ENCODE data around the gene ZFP36L1.

Gene ZFP36L1

DNA sequence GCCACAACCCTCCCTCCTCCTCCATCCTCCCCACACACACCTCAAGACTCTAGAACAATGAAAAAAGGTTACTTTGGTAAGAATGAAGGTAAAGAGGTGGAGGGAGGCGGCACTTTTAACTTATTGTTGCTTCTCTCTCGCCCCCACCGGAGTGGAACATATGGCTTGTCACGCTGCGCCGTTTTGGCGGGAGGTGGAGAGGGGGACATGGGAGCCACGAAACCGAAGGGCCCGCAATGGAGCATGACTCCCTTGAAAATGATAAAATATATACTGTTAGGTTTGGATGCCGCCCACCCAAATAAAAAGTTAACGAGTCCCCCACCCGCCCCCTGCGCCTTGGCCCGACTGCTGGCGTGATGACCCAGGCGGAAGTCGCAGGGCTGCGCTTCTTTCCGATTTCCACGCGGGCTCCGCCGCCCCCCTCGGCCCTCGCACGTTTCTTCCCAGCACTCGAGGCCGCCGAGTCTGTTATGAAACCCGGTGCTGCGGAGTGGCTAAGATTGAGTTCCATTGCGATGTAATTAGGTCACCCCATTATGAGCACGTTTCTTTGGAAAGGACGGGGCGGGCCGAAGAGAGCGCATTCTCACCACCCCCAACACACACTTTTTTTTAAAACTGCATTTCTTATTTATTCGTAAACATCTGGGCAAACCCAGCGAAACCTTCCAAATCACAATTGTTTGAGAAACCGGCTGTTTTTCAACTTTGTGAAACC, 1.4 kb upstream of the ZFP36L1 start:
- Histone ChIP-seq H3K9ac (ENCODE audit: low read depth, low read length) (peak overlapping the region; percentile 97), H3K9me3 (replicated peaks; ENCODE audit: low read length) (no peaks in the 10 kb centered on the region), H3K27me3 (ENCODE audit: control insufficient read depth, insufficient read depth, low read length) (no peaks in the 10 kb centered on the region), H3K4me3 (ENCODE audit: low read length) (peak overlapping the region; percentile 99), H3K4me2 (ENCODE audit: low read length) (peak overlapping the region; percentile 91), H3K36me3 (ENCODE audit: insufficient read depth, low read length) (peaks cover 35% of the 10 kb centered on the region), H3K4me1 (ENCODE audit: control insufficient read depth, insufficient read depth, low read length) (peaks cover 16% of the 10 kb centered on the region)

- Histone ChIP-seq H3K4me3 (ENCODE audit: low read length) (peak overlapping the region; percentile 99), H3K9me3 (replicated peaks; ENCODE audit: low read length) (no peaks in the 10 kb centered on the region), H3K36me3 (ENCODE audit: insufficient read depth, low read length) (peaks cover 39% of the 10 kb centered on the region), H3K4me1 (ENCODE audit: control insufficient read depth, insufficient read depth, low read length) (peaks cover 16% of the 10 kb centered on the region), H3K27me3 (ENCODE audit: control insufficient read depth, insufficient read depth, low read length) (no peaks in the 10 kb centered on the region), H3K9ac (ENCODE audit: low read depth, low read length) (peak overlapping the region; percentile 97), H3K4me2 (ENCODE audit: low read length) (peak overlapping the region; percentile 91)
Observed at GRCh38 chr14:68793734-68794129, 865 bp upstream of the ZFP36L1 start.

GRCh38 chr14:68792678-68792978, 239 bp downstream of the ZFP36L1 start:
- Histone ChIP-seq H3K9ac (ENCODE audit: low read depth, low read length) (peak overlapping the region; percentile 97), H3K4me1 (ENCODE audit: control insufficient read depth, insufficient read depth, low read length) (peaks cover 19% of the 10 kb centered on the region), H3K27me3 (ENCODE audit: control insufficient read depth, insufficient read depth, low read length) (no peaks in the 10 kb centered on the region), H3K4me3 (ENCODE audit: low read length) (peak overlapping the region; percentile 99), H3K36me3 (ENCODE audit: insufficient read depth, low read length) (peaks cover 49% of the 10 kb centered on the region), H3K9me3 (replicated peaks; ENCODE audit: low read length) (no peaks in the 10 kb centered on the region), H3K4me2 (ENCODE audit: low read length) (peak overlapping the region; percentile 97)

- Histone ChIP-seq H3K9ac (ENCODE audit: low read depth, low read length) (peak overlapping the region; percentile 97), H3K4me3 (ENCODE audit: low read length) (peak overlapping the region; percentile 99), H3K4me1 (ENCODE audit: control insufficient read depth, insufficient read depth, low read length) (peaks cover 24% of the 10 kb centered on the region), H3K27me3 (ENCODE audit: control insufficient read depth, insufficient read depth, low read length) (no peaks in the 10 kb centered on the region), H3K9me3 (replicated peaks; ENCODE audit: low read length) (no peaks in the 10 kb centered on the region), H3K36me3 (ENCODE audit: insufficient read depth, low read length) (peaks cover 54% of the 10 kb centered on the region), H3K4me2 (ENCODE audit: low read length) (peak overlapping the region; percentile 97)
Observed at GRCh38 chr14:68791902-68792677, 777 bp downstream of the ZFP36L1 start.

DNA sequence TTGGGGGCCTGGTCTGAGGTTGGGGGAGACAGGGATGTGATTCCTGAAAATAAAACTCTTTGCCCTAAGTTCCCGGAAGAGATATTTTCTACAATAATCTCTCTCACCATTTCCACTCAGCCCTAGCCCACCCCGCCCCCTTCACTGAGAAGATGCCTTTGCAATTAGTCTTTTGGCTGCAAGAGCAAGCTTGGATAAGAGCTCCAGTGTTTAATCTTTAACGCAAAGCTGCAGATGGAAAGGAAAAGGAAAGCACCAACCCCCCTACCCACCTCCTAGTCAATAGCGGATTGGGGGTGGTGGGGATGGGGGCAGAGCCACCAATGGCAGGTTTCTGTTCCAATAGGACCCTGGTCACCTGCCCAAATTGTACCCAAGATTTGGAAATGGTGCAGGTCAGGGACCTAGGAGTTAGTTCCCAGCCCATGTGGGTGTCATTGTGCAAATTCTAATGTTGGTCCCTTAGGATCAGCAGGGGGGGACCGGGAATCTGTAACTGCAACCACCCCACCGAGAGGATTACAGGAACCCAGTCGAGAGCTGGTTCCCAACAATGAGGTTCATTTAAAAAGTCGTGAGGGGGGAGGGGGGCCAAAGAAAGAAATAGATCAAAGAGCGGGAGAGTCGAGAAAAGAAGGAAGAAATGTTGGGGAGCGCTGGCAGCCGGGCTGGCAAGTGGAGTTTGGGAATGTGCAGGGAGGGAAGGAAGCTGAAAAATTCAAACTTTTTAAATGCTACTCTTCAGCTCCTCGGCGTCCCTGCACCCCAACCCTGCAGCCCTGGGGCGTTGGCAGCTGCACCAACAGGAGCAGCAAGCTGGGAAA, 1.6 kb downstream of the ZFP36L1 start:
- H3K4me2 ChIP-seq (ENCODE audit: low read length), result peak overlapping the region; percentile 97
- peak overlapping the region; percentile 97 for H3K9ac ChIP-seq (ENCODE audit: low read depth, low read length)
- H3K36me3 ChIP-seq (ENCODE audit: insufficient read depth, low read length), result peaks cover 57% of the 10 kb centered on the region
- no peaks in the 10 kb centered on the region for H3K9me3 ChIP-seq (replicated peaks; ENCODE audit: low read length)
- peak overlapping the region; percentile 99 for H3K4me3 ChIP-seq (ENCODE audit: low read length)
- no peaks in the 10 kb centered on the region for H3K27me3 ChIP-seq (ENCODE audit: control insufficient read depth, insufficient read depth, low read length)
- peaks cover 29% of the 10 kb centered on the region for H3K4me1 ChIP-seq (ENCODE audit: control insufficient read depth, insufficient read depth, low read length)

- H3K4me1 ChIP-seq (ENCODE audit: control insufficient read depth, insufficient read depth, low read length), result peaks cover 32% of the 10 kb centered on the region
- no peaks in the 10 kb centered on the region for H3K9me3 ChIP-seq (replicated peaks; ENCODE audit: low read length)
- peak overlapping the region; percentile 97 for H3K4me2 ChIP-seq (ENCODE audit: low read length)
- no peaks in the 10 kb centered on the region for H3K27me3 ChIP-seq (ENCODE audit: control insufficient read depth, insufficient read depth, low read length)
- peaks cover 57% of the 10 kb centered on the region for H3K36me3 ChIP-seq (ENCODE audit: insufficient read depth, low read length)
- H3K9ac ChIP-seq (ENCODE audit: low read depth, low read length), result peak overlapping the region; percentile 97
- peak overlapping the region; percentile 99 for H3K4me3 ChIP-seq (ENCODE audit: low read length)
Observed at GRCh38 chr14:68790644-68791077, 2.2 kb downstream of the ZFP36L1 start.

DNA sequence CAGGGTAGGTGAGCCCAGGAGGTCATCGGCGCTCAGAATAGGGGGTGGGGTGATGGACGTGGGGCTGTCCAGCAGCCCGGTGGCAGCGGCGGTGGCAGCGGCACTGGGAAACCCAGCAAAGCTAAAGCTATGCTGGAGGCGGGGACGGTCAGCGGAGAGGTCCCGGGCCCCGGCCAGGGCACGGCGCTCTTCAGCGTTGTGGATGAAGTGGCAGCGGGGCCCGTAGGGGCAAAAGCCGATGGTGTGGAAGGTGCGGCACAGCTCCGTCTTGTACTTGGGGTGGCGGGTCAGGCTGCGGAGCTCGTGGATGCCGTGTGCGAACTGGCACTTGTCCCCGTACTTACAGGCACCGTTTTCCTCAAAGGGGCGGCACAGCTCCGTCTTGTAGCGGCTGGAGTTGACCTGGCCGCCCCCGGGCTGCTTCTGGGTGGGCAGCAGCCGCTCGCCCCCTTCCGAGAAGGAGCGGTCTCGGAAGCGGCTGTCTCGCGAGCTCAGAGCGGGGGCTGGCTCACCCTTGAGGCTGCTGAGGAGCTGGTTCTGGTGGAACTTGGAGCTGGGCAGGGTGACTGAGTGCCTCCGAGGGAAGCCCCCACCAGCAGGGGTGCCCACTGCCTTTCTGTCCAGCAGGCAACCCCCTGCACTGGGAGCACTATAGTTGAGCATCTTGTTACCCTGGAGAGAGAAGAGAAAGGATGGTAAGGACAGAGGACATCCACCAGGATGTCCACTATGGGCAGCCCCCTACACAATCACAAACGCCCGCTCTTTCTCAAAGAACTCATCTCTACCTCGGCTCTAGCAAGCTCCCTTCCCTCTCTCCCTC, 2.8 kb downstream of the ZFP36L1 start:
- peak overlapping the region; percentile 97 for H3K4me2 ChIP-seq (ENCODE audit: low read length)

DNA sequence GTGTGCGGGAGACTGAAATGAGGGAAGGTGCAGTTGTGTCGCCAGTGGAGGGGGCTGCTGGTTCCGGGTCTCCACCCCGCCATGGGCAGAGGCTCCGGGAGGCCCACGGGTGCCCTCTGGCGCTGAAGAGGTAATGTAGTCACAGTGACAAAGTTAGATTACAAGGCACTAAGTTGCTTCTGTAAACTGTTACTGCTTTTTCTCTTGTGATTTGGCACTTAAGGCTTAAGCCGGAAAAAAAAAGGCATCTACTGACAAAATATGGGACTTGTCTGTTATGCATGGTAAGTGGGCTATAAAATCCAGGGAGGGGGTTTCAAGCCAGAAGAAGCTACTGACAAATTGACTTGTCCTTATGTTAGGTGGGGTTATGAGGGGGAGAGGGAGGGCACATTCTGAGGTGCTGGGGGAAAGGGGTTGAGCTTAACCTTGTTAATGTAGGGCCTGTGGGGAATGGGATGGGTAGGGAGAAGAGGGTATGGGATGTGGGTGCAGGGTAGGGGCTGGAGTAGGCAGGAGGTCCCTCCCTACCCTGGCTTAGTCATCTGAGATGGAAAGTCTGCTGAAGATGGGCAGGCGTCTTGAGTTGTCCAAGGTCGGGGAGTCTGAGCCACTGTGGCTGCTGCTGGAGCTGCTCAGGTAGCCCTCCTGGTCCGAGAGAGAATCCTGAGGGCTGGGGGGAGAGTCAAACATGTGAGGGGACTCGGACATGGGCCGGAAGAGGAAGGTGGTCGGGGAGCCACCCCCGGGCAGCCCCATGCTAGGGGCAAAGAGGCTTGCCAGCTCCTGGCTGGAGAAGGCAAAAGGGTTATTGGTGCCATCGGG, 3.7 kb downstream of the ZFP36L1 start:
- peaks cover 57% of the 10 kb centered on the region for H3K36me3 ChIP-seq (ENCODE audit: insufficient read depth, low read length)
- H3K9ac ChIP-seq (ENCODE audit: low read depth, low read length), result peak overlapping the region; percentile 97
- H3K4me2 ChIP-seq (ENCODE audit: low read length), result peak overlapping the region; percentile 97
- H3K4me1 ChIP-seq (ENCODE audit: control insufficient read depth, insufficient read depth, low read length), result peaks cover 42% of the 10 kb centered on the region
- H3K27me3 ChIP-seq (ENCODE audit: control insufficient read depth, insufficient read depth, low read length), result no peaks in the 10 kb centered on the region
- peak overlapping the region; percentile 99 for H3K4me3 ChIP-seq (ENCODE audit: low read length)
- H3K9me3 ChIP-seq (replicated peaks; ENCODE audit: low read length), result no peaks in the 10 kb centered on the region

More for the DNA sequence above, 2.8 kb downstream of the ZFP36L1 start:
- Histone ChIP-seq H3K27me3 (ENCODE audit: control insufficient read depth, insufficient read depth, low read length) (no peaks in the 10 kb centered on the region), H3K9me3 (replicated peaks; ENCODE audit: low read length) (no peaks in the 10 kb centered on the region), H3K36me3 (ENCODE audit: insufficient read depth, low read length) (peaks cover 57% of the 10 kb centered on the region), H3K9ac (ENCODE audit: low read depth, low read length) (peak overlapping the region; percentile 97), H3K4me1 (ENCODE audit: control insufficient read depth, insufficient read depth, low read length) (peaks cover 38% of the 10 kb centered on the region), H3K4me3 (ENCODE audit: low read length) (peak overlapping the region; percentile 99)

GRCh38 chr14:68788275-68788995, 4.4 kb downstream of the ZFP36L1 start:
- H3K4me1 ChIP-seq (ENCODE audit: control insufficient read depth, insufficient read depth, low read length), result peaks cover 40% of the 10 kb centered on the region
- H3K4me3 ChIP-seq (ENCODE audit: low read length), result peak overlapping the region; percentile 99
- H3K36me3 ChIP-seq (ENCODE audit: insufficient read depth, low read length), result peaks cover 57% of the 10 kb centered on the region
- H3K9ac ChIP-seq (ENCODE audit: low read depth, low read length), result peak overlapping the region; percentile 97
- H3K27me3 ChIP-seq (ENCODE audit: control insufficient read depth, insufficient read depth, low read length), result no peaks in the 10 kb centered on the region
- H3K4me2 ChIP-seq (ENCODE audit: low read length), result peak overlapping the region; percentile 97
- no peaks in the 10 kb centered on the region for H3K9me3 ChIP-seq (replicated peaks; ENCODE audit: low read length)
